HUDEP-2 (cell line): Measurements from ENCODE around the gene CPTP.

Source experiments
- DNase-seq, 76 experiments: peaks; one replicate each; lab custom pipeline; 2025; ENCODE audit not compliant: unreplicated experiment in 76 of 76; lab: John Stamatoyannopoulos, UW

The CPTP gene

GRCh38 chr1:1291548-1292441 is 32.8 kb upstream of the CPTP start:
- DNase-seq, result peak in 65 of 76 experiments; percentile 13 to 76 (median 44)

- no peak for DNase-seq
Observed at GRCh38 chr1:1292442-1292779, 32.2 kb upstream of the CPTP start.

GRCh38 chr1:1292851-1293250 is 31.8 kb upstream of the CPTP start:
- no peak for DNase-seq

DNA sequence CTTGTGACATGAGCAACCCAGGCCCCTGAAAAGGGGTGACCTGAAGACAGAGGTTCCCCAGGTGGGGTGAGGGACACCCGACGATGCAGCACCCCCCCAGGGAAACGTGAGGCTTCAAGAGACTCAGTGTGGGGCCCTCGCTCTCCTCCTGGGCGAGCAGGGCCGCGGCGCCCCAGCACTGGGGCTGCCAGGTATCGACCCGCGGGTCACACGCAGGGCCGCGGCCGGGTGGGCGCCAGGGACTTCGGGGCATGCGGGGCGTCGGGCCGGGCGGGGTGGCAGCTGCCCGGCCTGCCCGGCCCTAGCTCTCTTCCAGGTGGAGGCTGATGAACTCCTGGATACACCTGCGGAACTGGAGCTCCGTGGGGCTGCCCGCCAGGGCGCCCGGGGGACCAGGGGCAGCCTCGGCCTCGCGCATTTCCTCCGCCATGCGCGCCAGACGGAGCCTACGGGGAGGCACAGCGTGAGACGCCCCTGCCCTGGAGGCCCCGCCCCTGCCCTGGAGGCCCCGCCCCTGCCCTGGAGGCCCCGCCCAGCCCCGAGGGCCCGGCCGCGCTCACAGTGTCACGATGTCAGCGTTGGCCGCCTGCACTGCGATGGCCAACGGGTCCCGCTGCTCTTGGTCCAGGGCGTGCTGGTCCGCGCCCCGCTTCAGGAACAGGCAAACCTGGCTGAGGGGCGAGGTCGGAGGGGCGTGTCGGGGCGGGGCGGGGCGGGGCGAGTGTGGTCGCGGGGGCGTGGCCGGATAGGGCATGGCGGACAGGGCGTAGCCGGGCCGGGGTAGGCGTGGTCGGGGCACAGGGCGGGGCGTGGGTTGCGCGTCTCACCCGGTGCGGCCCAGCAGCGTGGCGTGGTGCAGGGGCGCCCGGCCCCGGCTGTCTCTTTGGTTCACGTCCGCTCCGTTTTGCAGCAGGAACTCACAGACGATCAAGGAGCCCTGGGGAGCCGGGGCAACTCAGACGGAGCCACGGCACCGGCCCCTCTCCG is 31.0 kb upstream of the CPTP start:
- peak in 15 of 76 experiments; percentile 15 to 43 (median 23) for DNase-seq

GRCh38 chr1:1294250-1294890 is 30.2 kb upstream of the CPTP start:
- DNase-seq, result no peak

DNA sequence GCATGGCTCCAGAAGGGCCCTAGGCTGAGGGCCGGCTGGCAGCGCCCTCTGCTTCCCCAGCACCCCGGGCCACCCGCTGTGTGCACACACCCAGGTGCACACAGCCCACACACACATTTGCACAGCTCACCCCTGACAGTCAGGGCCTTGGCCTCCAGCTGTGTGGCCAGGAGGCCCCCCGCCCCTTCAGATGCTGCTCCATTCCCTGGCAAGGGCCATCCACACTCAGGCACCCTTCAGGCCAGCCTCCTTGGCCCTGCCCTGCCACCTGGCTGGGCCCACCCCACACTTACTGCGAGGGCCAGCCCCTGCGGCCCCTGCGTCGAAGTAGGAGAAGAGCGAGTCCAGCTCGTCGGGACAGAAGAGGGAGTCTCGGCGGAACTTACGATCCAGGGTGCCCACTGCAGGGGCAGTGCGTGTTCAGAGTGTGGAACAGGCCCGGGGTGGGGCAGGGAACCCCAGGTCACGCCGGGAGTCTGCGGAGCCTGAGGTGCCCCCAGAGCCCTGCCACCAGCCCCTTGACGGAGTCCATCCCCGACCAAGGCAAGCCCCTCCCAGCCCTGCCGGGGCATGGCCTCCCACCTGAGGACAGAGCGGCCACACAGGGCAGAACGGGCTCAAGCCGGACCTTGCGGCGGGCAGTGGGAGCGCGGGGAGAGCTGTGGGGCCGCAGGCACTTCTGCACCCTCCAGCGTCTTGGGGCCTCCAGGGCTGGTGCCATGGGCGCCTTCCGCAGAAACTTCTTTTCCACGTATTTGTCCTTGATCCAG is 29.3 kb upstream of the CPTP start:
- no peak for DNase-seq

- DNase-seq, result no peak
Observed at GRCh38 chr1:1296070-1297061, 28.2 kb upstream of the CPTP start.

- no peak for DNase-seq
Observed at GRCh38 chr1:1297802-1298424, 26.7 kb upstream of the CPTP start.

DNA sequence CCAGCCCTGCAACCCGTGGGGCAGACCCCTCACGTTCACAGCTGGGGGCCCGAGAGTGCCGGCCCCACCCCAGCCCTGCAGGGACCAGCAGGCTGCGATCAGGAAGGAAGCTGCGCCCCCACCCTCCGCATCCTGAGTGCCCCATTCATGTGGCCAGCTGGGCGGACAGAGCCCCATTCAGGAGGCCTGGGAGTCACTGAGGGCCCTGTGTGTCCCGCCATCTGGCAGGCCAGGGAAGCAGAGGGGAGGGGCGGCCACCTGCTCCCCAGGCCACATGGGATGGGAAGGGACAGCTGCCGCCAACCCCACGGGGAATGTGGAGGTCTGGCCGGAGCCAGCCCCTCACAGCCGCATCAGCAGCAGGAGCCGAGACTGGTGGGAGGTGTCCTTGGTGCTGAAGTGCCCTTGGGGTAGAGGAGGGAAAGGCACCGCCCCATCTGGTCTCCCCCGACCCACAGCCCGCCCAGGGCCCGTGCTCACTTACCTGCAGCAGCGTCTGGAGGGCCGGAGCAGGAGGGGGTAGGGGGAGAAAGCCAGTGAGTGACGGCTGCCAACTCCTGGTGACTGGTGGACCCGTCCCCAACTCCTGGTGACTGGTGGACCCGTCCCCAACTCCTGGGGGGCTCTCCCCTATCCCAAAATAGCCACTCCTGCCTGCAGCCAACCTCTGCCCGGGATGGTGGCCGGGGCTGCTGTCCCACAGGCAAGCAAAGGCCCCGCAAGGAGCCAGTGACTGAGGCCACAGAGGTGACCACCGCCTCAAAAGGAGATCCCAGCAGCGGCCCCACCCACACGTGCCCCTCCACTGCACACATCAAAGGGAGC is 25.5 kb upstream of the CPTP start:
- peak in 1 of 76 experiments; percentile 22 for DNase-seq

DNA sequence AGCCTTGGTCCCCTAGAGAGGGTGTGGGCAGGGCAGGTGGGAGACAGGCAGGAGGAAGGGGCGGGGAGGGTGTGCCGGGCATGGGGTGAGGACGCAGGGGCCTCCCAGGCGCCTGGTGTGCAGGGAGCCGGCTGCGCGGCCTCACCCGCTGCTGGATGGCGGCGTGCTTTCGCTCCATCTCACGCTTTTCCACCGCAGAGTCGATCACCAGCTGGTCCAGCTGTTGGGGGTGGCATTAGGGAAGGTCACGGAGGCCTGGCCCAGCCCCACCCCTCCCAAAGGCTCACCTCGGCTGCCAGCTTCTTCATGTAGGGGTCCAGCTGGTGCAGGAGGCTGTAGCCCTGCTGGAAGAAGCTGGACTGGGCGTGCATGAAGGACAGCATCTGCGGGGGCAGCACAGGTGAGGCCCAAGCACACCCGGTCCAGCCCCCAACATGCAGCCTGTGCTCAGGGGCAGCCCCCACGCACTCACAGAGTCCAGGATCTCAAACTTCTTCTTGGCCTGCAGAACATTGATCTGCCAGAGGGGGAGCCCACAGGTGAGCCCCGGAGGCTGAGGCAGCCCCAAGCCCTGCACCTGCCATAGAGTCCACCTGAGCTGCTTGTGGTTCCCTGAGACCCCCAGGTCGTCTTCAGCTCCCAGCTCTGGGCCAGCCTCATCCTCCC is 24.8 kb upstream of the CPTP start:
- peak in 1 of 76 experiments; percentile 21 for DNase-seq

DNA sequence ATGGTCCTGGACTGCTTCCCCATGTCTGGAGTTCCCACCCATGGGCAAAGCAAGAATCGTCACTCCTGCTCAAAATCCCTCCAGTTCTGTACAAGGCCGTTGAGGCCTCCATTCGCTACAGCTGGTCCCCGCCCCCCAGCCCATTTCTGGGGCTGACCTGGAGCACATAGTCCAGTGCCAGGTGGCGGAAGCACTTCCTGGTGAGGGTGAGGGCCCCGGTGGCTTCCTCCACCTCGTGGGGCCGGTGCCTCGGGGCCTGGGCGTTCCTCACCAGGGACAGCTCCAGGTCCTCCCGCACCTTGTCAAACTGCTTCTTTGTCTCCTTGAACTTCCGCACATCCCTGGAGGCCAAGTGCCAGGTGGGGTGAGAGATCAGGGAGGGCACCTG is 24.3 kb upstream of the CPTP start:
- no peak for DNase-seq

GRCh38 chr1:1302006-1302430 is 22.6 kb upstream of the CPTP start:
- DNase-seq, result no peak

DNA sequence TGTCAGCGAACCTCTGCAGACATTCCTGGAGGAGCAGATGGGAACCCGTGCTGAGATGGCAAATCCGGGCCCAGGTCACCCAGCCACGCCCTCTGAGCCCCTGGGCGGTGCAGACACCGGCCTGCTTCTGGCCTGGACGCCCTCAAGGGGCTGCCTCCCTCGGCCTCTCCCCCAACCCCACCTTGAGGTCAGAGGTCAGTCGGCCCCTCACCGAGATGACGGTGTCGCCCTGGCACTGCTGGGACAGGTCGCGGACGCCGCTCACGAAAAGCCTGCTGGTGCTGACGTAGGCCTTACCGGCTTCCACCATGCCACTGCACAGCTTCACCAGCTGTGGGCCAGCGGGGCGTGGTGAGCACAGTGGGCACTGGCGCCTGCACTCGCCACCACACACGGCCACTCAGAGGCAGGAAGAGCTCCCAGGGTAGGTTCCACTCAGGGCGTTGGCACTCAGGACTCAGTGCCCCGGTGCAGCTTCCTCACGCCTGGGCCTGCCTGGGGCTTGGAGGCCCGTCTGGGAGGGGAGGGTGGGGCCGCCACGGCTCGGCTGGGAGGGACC is 21.6 kb upstream of the CPTP start:
- DNase-seq, result peak in 2 of 76 experiments; percentile 13 to 25

DNA sequence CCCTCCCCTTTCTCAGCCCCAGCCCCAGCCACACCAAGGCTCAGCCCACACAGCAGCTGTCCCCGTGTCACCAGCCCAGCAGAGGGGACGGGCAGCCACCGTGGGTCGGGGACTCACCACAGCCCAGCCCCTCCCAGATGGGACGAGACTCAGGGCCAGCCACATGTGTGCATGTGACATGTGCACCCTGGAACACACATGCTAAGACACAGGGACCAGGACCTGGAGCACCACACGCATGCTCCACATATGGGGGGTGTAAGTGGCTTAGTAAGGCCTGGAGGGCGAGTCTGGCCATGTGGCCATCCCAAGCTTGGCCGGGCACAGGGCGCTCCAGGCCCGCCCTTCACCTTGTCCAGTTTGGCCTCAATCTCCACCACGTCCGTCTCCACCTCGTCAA is 20.9 kb upstream of the CPTP start:
- no peak for DNase-seq

- DNase-seq, result peak in 15 of 76 experiments; percentile 9 to 29 (median 21)
Observed at GRCh38 chr1:1304331-1305299, 20.0 kb upstream of the CPTP start.
